Measurements from ENCODE around the gene EEF1A2.

Gene EEF1A2

DNA sequence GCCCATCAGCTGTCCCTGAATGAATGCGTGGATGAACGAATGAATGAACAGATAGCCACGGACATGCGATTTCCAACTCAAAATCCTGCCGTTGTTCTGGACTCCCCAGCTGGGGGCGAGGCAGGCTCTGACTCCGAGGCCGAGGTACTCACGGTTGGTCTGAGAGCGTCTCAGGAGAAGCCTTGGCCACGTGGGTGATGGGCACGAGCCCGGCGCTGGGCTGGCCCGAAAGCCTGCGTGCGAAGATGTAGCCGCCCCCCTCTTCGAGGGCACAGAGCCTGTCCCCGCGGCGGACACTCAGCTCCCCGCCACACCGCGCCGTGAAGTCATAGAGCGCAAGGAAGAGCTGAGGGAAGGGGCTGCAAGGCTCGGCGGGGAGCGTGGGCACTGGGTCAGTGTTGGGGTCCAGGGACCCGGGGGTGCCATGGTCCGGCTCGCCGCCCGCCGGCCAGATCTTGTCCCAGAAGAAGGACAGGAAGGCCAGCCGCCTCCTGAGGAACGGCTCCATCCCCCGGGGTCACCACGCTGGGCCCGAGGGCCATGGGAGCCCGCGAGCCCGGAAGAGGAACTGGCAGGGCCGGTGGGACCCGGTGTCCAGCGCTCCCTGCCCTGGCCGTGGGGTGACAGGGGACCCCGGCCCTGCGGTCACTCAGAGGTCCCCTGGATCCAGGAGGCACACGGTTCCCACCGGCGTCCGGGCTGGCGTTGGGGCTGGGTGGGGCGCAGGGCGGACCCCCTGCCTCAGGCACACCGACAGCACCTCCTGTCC lies 48.3 kb upstream of the EEF1A2 start (continued):
- TF ChIP-seq, protein P1, sequence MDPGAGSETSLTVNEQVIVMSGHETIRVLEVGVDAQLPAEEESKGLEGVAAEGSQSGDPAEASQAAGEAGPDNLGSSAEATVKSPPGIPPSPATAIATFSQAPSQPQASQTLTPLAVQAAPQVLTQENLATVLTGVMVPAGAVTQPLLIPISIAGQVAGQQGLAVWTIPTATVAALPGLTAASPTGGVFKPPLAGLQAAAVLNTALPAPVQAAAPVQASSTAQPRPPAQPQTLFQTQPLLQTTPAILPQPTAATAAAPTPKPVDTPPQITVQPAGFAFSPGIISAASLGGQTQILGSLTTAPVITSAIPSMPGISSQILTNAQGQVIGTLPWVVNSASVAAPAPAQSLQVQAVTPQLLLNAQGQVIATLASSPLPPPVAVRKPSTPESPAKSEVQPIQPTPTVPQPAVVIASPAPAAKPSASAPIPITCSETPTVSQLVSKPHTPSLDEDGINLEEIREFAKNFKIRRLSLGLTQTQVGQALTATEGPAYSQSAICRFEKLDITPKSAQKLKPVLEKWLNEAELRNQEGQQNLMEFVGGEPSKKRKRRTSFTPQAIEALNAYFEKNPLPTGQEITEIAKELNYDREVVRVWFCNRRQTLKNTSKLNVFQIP (CRISPR knock-in tag; IDR thresholded peaks at IDR 0.05; ENCODE audit: borderline replicate concordance, low read depth) = no peak
- TF ChIP-seq SNAI2 (CRISPR knock-in tag; IDR thresholded peaks at IDR 0.05) (no peak), ZC3H10 (CRISPR knock-in tag; IDR thresholded peaks at IDR 0.05) (no peak), TCF4 (CRISPR knock-in tag; IDR thresholded peaks at IDR 0.05; ENCODE audit: borderline replicate concordance) (no peak), ISL1 (CRISPR knock-in tag; IDR thresholded peaks at IDR 0.05) (no peak), ZNF8 (CRISPR knock-in tag; IDR thresholded peaks at IDR 0.05) (no peak), ARNTL (CRISPR knock-in tag; IDR thresholded peaks at IDR 0.05; ENCODE audit: borderline replicate concordance, low read depth) (no peak)
- TF ChIP-seq, protein P2, sequence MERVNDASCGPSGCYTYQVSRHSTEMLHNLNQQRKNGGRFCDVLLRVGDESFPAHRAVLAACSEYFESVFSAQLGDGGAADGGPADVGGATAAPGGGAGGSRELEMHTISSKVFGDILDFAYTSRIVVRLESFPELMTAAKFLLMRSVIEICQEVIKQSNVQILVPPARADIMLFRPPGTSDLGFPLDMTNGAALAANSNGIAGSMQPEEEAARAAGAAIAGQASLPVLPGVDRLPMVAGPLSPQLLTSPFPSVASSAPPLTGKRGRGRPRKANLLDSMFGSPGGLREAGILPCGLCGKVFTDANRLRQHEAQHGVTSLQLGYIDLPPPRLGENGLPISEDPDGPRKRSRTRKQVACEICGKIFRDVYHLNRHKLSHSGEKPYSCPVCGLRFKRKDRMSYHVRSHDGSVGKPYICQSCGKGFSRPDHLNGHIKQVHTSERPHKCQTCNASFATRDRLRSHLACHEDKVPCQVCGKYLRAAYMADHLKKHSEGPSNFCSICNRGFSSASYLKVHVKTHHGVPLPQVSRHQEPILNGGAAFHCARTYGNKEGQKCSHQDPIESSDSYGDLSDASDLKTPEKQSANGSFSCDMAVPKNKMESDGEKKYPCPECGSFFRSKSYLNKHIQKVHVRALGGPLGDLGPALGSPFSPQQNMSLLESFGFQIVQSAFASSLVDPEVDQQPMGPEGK (CRISPR knock-in tag; IDR thresholded peaks at IDR 0.05; ENCODE audit: borderline replicate concordance) = no peak

DNA sequence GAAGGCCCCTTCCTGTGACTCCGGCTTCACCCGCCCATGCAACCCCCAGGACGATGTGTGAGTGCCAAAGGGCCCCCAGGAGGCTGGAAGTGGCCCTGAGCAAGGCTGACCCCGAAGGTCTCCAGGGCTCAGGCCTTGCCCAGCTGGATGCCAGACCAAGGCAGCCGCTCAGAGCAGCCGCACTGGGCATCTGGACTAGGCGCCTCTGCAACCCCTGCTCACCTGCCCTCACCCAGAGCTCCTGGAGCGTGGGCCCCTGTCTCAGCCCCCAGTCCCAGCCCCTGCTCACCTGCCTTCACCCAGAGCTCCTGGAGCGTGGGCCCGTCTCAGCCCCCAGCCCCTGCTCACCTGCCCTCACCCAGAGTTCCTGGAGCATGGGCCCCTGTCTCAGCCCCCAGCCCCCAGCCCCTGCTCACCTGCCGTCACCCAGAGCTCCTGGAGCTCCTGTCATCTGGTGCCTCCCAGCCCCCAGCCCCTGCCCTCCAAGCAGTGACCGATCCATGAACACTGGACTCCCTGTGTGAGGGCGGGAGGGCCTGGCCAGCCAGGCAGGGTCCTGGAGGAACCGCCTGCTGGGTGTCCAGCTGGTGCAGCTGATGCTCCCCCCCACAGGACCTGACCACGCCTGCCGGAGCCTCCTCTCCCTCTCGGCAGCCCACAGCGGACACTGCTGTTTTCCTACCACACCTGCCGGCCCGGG lies 47.5 kb upstream of the EEF1A2 start:
- ATAC-seq = no peak
- TF ChIP-seq ZFP3 (CRISPR knock-in tag; IDR thresholded peaks at IDR 0.05) (no peak), ZNF565 (CRISPR knock-in tag; conservative IDR thresholded peaks at IDR 0.05; ENCODE audit: low read depth) (no peak), SNAI2 (CRISPR knock-in tag; IDR thresholded peaks at IDR 0.05) (no peak), ZNF8 (CRISPR knock-in tag; IDR thresholded peaks at IDR 0.05) (no peak), ISL1 (CRISPR knock-in tag; IDR thresholded peaks at IDR 0.05) (no peak), ZC3H10 (CRISPR knock-in tag; IDR thresholded peaks at IDR 0.05) (no peak), GLIS3 (CRISPR knock-in tag; IDR thresholded peaks at IDR 0.05) (no peak)
- TF ChIP-seq, protein P3, sequence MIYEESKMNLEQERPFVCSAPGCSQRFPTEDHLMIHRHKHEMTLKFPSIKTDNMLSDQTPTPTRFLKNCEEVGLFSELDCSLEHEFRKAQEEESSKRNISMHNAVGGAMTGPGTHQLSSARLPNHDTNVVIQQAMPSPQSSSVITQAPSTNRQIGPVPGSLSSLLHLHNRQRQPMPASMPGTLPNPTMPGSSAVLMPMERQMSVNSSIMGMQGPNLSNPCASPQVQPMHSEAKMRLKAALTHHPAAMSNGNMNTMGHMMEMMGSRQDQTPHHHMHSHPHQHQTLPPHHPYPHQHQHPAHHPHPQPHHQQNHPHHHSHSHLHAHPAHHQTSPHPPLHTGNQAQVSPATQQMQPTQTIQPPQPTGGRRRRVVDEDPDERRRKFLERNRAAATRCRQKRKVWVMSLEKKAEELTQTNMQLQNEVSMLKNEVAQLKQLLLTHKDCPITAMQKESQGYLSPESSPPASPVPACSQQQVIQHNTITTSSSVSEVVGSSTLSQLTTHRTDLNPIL (CRISPR knock-in tag; IDR thresholded peaks at IDR 0.05; ENCODE audit: low read depth) = no peak
- TF ChIP-seq, protein P2 (CRISPR knock-in tag; IDR thresholded peaks at IDR 0.05; ENCODE audit: borderline replicate concordance) = no peak

DNA sequence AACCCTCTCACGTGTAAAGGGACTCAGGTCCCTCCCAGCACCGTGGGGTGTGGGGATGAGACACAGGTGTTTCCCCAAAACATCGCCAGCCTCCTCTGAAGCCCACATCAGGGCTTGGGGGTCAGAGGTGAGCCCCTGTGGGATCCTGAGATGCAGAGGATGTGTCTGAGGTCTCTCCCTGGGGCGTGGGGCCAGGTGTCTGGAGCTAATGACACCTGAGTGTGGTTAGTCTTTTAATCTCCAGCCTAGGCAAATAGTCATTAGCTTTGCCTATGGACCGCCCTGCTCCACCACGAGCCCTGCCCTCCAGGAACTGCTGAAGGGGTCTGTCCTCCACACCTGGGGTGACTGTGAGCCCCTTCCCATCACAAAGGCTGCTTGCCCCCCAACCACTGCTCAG lies 46.9 kb upstream of the EEF1A2 start:
- ATAC-seq = no peak
- TF ChIP-seq CSDC2 (CRISPR knock-in tag; IDR thresholded peaks at IDR 0.05) (no peak), SNAI2 (CRISPR knock-in tag; IDR thresholded peaks at IDR 0.05) (no peak), ZNF8 (CRISPR knock-in tag; IDR thresholded peaks at IDR 0.05) (no peak), ZC3H10 (CRISPR knock-in tag; IDR thresholded peaks at IDR 0.05) (no peak), PPARA (CRISPR knock-in tag; IDR thresholded peaks at IDR 0.05; ENCODE audit: borderline replicate concordance) (no peak), ZFP30 (CRISPR knock-in tag; IDR thresholded peaks at IDR 0.05) (no peak), ZFP3 (CRISPR knock-in tag; IDR thresholded peaks at IDR 0.05) (no peak), BACH2 (CRISPR knock-in tag; IDR thresholded peaks at IDR 0.05; ENCODE audit: borderline replicate concordance) (no peak), ISL1 (CRISPR knock-in tag; IDR thresholded peaks at IDR 0.05) (no peak), GLIS3 (CRISPR knock-in tag; IDR thresholded peaks at IDR 0.05) (no peak), RARB (CRISPR knock-in tag; IDR thresholded peaks at IDR 0.05) (no peak), OSR1 (CRISPR knock-in tag; IDR thresholded peaks at IDR 0.05) (no peak), ZNF565 (CRISPR knock-in tag; conservative IDR thresholded peaks at IDR 0.05; ENCODE audit: low read depth) (no peak)
- TF ChIP-seq, protein P3 (CRISPR knock-in tag; IDR thresholded peaks at IDR 0.05; ENCODE audit: low read depth) = no peak
- TF ChIP-seq, protein P4, sequence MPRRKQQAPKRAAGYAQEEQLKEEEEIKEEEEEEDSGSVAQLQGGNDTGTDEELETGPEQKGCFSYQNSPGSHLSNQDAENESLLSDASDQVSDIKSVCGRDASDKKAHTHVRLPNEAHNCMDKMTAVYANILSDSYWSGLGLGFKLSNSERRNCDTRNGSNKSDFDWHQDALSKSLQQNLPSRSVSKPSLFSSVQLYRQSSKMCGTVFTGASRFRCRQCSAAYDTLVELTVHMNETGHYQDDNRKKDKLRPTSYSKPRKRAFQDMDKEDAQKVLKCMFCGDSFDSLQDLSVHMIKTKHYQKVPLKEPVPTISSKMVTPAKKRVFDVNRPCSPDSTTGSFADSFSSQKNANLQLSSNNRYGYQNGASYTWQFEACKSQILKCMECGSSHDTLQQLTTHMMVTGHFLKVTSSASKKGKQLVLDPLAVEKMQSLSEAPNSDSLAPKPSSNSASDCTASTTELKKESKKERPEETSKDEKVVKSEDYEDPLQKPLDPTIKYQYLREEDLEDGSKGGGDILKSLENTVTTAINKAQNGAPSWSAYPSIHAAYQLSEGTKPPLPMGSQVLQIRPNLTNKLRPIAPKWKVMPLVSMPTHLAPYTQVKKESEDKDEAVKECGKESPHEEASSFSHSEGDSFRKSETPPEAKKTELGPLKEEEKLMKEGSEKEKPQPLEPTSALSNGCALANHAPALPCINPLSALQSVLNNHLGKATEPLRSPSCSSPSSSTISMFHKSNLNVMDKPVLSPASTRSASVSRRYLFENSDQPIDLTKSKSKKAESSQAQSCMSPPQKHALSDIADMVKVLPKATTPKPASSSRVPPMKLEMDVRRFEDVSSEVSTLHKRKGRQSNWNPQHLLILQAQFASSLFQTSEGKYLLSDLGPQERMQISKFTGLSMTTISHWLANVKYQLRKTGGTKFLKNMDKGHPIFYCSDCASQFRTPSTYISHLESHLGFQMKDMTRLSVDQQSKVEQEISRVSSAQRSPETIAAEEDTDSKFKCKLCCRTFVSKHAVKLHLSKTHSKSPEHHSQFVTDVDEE (CRISPR knock-in tag; IDR thresholded peaks at IDR 0.05) = no peak
- TF ChIP-seq, protein P5, sequence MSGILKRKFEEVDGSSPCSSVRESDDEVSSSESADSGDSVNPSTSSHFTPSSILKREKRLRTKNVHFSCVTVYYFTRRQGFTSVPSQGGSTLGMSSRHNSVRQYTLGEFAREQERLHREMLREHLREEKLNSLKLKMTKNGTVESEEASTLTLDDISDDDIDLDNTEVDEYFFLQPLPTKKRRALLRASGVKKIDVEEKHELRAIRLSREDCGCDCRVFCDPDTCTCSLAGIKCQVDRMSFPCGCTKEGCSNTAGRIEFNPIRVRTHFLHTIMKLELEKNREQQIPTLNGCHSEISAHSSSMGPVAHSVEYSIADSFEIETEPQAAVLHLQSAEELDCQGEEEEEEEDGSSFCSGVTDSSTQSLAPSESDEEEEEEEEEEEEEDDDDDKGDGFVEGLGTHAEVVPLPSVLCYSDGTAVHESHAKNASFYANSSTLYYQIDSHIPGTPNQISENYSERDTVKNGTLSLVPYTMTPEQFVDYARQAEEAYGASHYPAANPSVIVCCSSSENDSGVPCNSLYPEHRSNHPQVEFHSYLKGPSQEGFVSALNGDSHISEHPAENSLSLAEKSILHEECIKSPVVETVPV (CRISPR knock-in tag; IDR thresholded peaks at IDR 0.05) = no peak
- TF ChIP-seq, protein P2 (CRISPR knock-in tag; IDR thresholded peaks at IDR 0.05; ENCODE audit: borderline replicate concordance) = no peak

Measured in SK-N-SH treated with all-trans-retinoic acid at 6 μM for 48 hours (cell line).